ENCODE data around the gene FANCC. TPM values are rescaled to one million over a fixed set of nuclear protein-coding genes. Genes with fewer than 3 reads are reported as not detected.
A peak's percentile ranks its signal among the peaks of the same experiment; 100 is the strongest.
"Not testable (repeated sequence)": the region's sequence is repeated elsewhere in the genome, so short reads cannot be mapped to it uniquely, and the experiment has no call there.

FANCC gene
- total RNA-seq, 1 donor: 5.4 TPM

GRCh38 chr9:95297316-95297715, 20.2 kb downstream of the FANCC start:
- no peak overlapping the region for H2AFZ ChIP-seq (ENCODE audit: low read length)
- DNase-seq (ENCODE audit: insufficient read length, low spot score, missing footprints): no peak
- TF ChIP-seq CTCF (IDR thresholded peaks at IDR 0.05; ENCODE audit: extremely low read depth, low read depth, low read length): no peak

GRCh38 chr9:95296761-95297160, 20.7 kb downstream of the FANCC start:
- Histone ChIP-seq H3K4me3 (ENCODE audit: insufficient read depth, low read length) (no peak overlapping the region), H3K9me3 (ENCODE audit: low read depth, low read length) (no peaks in the 10 kb centered on the region), H3K4me1 (ENCODE audit: insufficient read depth, low read length) (peaks cover 10% of the 10 kb centered on the region), H3K27me3 (ENCODE audit: insufficient read depth, low read length) (no peaks in the 10 kb centered on the region), H3K36me3 (ENCODE audit: insufficient read depth, low read length) (no peaks in the 10 kb centered on the region), H3K27ac (ENCODE audit: low read depth, low read length) (no peak overlapping the region), H3K4me2 (ENCODE audit: insufficient read depth, low read length) (no peak overlapping the region), H4K20me1 (ENCODE audit: insufficient read depth, low read length) (no peaks in the 10 kb centered on the region), H3K79me2 (ENCODE audit: insufficient read depth, low read length) (no peaks in the 10 kb centered on the region), H2AFZ (ENCODE audit: low read length) (no peak overlapping the region)
- TF ChIP-seq CTCF (IDR thresholded peaks at IDR 0.05; ENCODE audit: extremely low read depth, low read depth, low read length): no peak
- DNase-seq (ENCODE audit: insufficient read length, low spot score, missing footprints): peak; percentile 91

More at GRCh38 chr9:95297316-95297715, 20.2 kb downstream of the FANCC start:
- Histone ChIP-seq H3K4me1 (ENCODE audit: insufficient read depth, low read length) (peaks cover 10% of the 10 kb centered on the region), H3K36me3 (ENCODE audit: insufficient read depth, low read length) (no peaks in the 10 kb centered on the region), H4K20me1 (ENCODE audit: insufficient read depth, low read length) (no peaks in the 10 kb centered on the region), H3K27me3 (ENCODE audit: insufficient read depth, low read length) (no peaks in the 10 kb centered on the region), H3K9me3 (ENCODE audit: low read depth, low read length) (no peaks in the 10 kb centered on the region), H3K4me3 (ENCODE audit: insufficient read depth, low read length) (no peak overlapping the region), H3K4me2 (ENCODE audit: insufficient read depth, low read length) (no peak overlapping the region), H3K79me2 (ENCODE audit: insufficient read depth, low read length) (no peaks in the 10 kb centered on the region), H3K27ac (ENCODE audit: low read depth, low read length) (no peak overlapping the region)

- H3K27ac ChIP-seq (ENCODE audit: low read depth, low read length); H3K36me3 ChIP-seq (ENCODE audit: insufficient read depth, low read length); DNase-seq (ENCODE audit: insufficient read length, low spot score, missing footprints); H3K9me3 ChIP-seq (ENCODE audit: low read depth, low read length); H3K79me2 ChIP-seq (ENCODE audit: insufficient read depth, low read length); H4K20me1 ChIP-seq (ENCODE audit: insufficient read depth, low read length); H3K4me1 ChIP-seq (ENCODE audit: insufficient read depth, low read length); H3K4me2 ChIP-seq (ENCODE audit: insufficient read depth, low read length); H3K4me3 ChIP-seq (ENCODE audit: insufficient read depth, low read length); H3K27me3 ChIP-seq (ENCODE audit: insufficient read depth, low read length); H2AFZ ChIP-seq (ENCODE audit: low read length): not testable (repeated sequence)
Observed at GRCh38 chr9:95293296-95293695, 24.2 kb downstream of the FANCC start.

- no peak overlapping the region for H2AFZ ChIP-seq (ENCODE audit: low read length)
- H3K4me2 ChIP-seq (ENCODE audit: insufficient read depth, low read length): no peak overlapping the region
- no peaks in the 10 kb centered on the region for H3K9me3 ChIP-seq (ENCODE audit: low read depth, low read length)
- H3K4me1 ChIP-seq (ENCODE audit: insufficient read depth, low read length): peaks cover 6% of the 10 kb centered on the region
- DNase-seq (ENCODE audit: insufficient read length, low spot score, missing footprints): no peak
- no peak overlapping the region for H3K27ac ChIP-seq (ENCODE audit: low read depth, low read length)
- TF ChIP-seq CTCF (IDR thresholded peaks at IDR 0.05; ENCODE audit: extremely low read depth, low read depth, low read length): no peak
- H3K36me3 ChIP-seq (ENCODE audit: insufficient read depth, low read length): no peaks in the 10 kb centered on the region
- H4K20me1 ChIP-seq (ENCODE audit: insufficient read depth, low read length): no peaks in the 10 kb centered on the region
- H3K27me3 ChIP-seq (ENCODE audit: insufficient read depth, low read length): no peaks in the 10 kb centered on the region
- H3K4me3 ChIP-seq (ENCODE audit: insufficient read depth, low read length): no peak overlapping the region
- H3K79me2 ChIP-seq (ENCODE audit: insufficient read depth, low read length): peaks cover 5% of the 10 kb centered on the region
Observed at GRCh38 chr9:95292226-95292625, 25.3 kb downstream of the FANCC start.

Data from osteoblast (primary cell).